ENCODE results near the gene DRC1.

DRC1 gene

DNA sequence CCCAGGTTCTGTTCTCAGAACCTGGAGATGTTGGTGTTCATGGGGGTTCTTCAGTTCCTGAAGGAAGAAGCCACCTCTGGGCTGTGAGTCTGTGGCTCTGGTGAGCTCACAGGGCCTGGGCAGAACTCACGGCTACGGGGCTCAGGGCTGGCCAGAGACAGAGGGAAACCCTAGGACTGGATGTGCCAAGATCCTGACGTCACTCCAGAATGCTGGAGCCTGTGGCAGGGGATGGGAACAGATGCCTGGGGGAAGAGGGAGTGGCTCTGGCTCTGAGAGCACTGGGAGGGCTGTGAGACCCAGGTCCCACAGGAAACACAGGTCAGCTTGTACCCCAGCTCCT lies 76.2 kb downstream of the DRC1 start, which contains the start of gene OTOF:
OTOF (minus strand) TSS at position 214 of the 343 bp plus-strand sequence.
- DNase-seq (no peak), ATAC-seq (no peak)

DNA sequence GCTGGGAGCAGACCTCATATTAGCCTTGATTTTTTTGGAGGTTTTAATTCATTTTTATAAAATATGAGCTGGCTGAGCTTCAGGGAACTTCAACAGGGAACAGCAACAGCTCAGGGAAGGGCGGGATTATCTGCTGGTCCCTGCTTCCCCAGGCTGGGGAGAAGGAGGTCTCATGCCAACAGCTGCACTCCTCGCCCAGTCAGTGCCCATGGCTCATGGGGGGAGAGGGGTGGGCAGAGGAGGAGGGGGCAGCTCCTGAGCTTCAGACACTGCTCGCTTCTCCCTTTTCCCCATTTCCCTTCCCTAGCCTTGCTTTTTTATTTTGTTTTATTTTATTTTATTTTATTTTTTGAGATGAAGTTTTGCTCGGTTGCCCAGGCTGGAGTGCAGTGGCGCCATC lies 76.6 kb downstream of the DRC1 start:
- ATAC-seq (no peak), DNase-seq (no peak)

DNA sequence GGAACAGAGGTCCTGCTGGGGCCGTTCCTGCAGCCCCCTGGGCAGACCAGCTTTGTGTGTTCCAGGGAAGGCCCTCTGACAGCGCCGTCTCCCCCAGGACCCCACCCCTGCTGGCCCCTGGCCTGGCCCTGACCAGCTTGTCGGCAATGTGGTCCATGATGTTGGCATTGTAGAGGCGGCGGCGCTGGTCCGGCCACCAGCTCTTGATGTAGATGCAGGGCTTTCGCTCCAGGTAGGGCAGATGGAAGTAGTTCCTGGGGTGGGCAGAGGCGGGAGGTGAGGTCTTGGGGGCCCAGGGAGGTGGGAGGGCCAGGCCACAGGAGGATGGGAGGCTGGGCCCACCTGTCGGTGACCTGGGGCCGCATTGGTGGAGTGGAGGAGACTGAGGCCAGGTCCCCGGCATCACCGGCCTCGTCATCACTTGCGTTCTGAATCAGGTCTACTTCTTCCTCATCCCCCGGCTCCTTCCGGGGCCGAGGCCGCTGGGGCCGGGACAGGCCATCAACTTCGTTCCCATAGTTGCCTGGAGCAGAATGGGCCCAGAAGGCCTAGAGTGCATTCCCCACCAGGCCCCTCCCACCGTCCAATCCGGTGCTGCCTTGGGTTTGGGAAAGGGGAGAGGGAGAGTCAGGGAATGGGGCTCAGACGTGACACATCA lies 77.5 kb downstream of the DRC1 start:
- ATAC-seq (no peak), DNase-seq (no peak)

DNA sequence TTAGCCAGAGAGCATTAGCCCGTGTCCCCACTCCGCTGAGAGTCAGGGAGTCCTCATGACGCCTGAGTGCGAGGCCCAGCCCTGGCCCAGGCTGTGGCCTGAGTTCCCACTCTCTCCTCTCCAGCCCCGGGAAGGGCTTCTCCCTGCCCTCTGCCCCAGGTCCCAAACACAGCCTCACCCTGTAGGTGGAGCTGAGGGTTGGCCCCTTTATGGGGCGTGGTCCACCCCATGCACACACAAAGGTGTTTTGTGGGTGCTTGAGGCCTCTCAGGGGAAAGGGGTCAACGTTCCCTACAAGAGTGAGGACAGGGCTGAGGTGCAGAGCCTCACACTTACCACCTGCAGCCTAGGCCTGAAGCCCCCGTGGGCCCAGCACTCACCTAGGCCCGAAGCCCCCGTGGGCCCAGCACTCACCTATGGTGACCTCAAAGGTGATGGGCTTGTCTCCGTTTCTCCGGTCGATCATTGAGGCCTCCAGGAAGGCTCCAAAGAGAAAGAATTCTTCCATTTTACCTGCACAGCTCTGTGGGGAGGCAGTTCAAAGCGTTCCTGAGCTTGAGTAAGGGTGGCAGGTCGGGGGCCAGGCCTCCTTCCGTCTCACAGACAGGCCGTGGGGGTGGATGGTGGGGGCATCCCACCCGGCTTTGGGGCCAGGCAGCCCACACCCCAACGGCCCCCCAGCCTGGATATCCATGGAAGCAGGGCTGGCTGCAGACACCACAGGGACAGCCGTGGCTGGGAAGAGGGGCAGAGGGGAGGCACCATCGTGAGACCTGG lies 78.3 kb downstream of the DRC1 start:
- DNase-seq (no peak), ATAC-seq (no peak)

DNA sequence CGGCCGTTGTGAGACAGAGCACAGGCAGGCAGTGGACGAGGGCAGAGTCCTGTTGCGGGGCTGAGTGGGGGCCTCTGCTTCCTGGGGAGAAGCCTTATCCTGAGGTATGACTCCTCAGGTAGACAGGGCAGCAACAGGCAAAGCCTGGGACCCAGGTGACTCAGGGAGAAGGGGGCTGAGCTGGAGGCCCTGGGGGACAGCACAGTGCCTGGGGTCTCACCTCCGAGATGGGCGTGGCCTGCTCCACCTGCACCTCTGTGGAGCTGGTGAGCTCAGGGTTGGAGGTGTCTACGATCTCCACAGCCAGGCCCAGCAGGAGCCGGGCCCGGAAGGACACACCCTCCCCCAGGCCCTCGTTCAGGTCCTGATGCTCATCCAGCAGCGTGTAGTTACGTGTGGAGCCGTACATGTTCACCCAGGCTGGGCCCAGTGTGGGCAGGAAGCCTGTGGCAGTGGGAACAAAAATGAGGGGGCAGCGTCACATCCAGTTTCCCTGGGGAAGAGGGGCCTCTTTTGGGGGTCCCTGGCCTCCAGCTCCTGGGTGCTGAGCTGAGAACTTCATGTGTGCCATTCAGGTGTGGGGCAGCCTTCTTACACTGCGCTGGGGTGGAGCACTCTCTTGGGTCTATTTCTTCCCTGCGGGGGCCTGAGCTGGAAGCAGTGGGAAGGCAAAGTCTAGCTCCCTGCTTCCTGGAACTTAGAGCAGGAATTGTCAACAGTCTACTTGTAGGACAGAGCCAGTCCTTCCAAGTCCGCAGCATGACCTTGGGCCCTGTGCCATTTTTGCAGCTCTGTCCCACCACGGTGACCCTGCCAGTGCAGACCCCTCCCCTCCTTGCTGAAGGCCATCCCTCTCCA lies 79.1 kb downstream of the DRC1 start:
- ATAC-seq = no peak

DNA sequence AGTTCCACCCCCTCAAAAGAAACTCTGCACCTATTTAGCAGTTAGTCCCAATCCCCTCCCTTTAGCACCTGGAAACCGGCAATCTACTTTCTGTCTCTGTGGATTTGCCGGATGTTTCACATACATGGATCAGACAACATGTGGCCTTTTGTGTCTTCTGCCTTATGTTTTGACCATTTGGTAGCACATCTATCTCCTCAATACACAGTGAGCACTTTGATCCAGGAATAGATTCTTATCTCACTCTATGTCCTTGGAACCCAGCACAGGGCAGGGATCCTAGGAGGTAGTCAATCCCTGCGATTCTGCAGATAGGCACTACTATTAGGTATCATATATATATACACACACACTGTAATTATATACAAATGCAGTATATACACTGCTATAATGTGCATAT lies 80.0 kb downstream of the DRC1 start:
- ATAC-seq (no peak), DNase-seq (no peak)

More for the DNA sequence above, 79.1 kb downstream of the DRC1 start:
- DNase-seq = no peak

DNA sequence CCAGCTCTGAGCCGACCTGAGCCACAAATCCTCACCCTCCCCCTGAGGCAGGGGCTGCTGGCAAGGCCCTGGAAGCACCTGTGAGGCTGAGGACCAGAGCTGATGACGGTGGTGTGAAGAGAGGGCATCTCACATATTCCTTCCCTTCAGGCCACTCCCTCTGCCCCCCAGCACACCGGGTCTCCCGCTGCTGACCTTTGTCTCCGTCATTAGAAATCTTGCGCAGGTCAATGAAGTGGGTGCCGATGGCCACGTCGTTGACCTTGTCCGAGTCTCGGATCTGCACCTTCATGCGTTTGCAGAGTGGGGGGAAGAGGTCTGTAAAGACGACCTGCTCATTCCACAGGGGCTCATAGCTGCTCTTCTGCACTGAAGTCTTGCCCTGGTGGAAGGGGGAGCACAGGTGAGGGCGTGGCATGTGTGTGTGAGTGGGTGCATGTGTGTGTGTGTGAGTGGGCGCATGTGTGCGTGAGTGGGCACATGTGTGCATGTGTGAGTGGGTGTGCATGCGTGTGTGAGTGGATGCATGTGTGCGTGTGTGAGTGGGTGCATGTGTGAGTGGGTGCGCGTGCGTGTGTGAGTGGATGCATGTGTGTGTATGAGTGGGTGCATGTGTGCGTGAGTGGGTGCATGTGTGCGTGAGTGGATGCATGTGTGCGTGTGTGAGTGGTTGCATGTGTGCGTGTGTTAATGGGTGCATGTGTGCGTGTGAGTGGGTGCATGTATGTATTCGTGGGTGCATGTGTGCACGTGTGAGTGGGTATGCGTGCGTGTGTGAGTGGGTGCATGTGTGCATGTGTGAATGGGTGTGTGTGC lies 80.7 kb downstream of the DRC1 start:
- DNase-seq (no peak), ATAC-seq (no peak)

DNA sequence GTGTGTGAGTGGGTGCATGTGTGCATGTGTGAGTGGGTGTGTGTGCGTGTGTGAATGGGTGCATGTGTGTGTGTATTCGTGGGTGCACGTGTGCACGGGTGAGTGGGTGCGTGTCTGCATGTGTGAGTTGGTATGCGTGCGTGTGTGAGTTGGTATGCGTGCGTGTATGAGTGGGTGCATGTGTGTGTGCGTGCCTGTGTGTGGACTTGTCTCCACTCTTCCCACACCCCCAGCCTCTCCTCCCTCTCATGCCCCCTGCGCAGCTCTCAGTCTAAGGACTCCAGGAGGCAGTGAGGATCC lies 81.3 kb downstream of the DRC1 start:
- DNase-seq (no peak), ATAC-seq (no peak)

DNA sequence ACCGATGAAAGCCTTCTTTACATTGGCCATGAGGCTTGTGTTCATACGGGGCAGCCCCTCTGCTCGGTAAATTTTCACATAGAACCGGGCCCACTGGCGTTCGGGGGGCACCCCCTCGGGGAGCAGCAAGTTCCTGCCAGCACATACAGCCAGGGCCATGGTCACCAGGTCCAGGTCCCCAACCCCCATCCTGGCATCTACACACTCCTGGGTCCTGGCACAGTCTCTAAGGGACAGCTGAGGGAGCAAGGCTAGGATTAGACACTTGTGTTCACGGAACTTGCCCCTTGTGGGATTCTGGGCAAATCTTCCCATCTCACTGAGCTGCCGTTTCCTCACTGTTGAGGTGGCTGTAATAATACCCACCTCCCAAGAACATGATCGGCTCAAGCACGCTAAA lies 81.8 kb downstream of the DRC1 start:
- DNase-seq = no peak
- no peak for ATAC-seq

DNA sequence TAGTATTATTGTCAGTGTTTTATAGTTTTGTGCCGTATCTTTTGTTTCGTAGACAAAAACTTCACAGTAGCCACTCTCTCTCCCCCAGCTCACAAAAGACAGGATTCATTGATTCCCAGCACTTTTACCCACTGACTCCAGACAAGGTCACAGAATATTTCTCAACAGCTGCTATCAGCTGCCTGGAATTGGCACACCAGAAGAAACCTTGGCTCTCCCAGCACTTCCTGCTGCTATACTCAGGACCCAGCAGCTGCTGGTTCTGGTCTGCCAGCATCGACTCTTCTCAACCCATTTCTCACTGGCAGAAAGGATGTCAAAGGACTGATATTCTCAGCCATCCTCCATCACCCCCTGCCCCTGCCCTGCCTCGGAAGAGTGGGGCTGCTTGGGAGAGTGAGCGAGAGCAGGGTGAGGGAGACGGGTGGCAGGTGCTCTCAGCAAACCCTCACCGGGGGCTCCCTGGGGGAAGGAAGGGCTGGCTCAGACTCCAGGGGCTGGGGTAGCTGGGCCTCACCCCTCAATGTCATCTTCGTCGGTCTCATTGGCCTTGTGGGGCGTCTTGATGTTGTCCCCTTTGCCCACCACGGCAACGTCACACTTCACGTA lies 82.3 kb downstream of the DRC1 start:
- no peak for ATAC-seq

DNA sequence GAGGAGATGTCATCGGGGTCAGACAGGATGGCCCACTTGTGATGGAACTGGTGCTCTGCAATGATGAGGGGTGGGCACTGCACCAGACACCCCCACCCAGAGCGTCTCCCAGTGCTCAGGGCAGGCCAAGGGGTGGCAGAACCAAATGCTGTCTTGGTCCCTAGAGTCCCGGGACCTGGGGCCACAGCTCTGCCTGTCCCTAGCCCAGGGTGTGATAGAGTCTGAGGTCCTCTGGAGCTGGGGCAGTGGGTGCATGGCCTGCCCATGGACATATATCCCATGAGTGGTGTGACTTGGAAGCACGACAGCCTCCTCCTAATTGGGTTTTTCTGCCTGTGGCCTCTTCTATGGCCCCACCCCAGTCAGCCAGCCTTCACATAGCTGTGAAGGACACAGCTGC lies 82.9 kb downstream of the DRC1 start:
- ATAC-seq = no peak
- DNase-seq = no peak

More for the DNA sequence above, 82.3 kb downstream of the DRC1 start:
- no peak for DNase-seq

DNA sequence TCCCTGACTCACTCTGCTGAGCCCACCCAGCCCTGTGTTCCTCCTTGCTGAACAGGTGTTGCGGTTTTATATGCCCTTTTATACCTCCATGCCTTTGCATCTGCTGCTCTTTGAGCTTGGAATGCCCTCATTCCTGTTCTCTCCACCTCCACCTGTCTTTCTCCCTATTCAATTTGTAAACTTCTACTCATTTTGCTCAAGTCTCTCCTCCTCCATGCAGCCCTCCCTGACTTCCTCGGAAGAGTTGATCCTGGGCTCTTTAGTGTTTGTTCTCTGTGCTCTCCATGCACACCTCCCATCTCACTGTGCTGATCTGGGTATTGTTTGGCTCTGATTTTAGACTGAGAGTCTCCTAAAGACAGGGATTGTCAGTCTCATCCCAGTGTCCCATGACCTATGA lies 83.4 kb downstream of the DRC1 start:
- ATAC-seq (no peak), DNase-seq (no peak)

DNA sequence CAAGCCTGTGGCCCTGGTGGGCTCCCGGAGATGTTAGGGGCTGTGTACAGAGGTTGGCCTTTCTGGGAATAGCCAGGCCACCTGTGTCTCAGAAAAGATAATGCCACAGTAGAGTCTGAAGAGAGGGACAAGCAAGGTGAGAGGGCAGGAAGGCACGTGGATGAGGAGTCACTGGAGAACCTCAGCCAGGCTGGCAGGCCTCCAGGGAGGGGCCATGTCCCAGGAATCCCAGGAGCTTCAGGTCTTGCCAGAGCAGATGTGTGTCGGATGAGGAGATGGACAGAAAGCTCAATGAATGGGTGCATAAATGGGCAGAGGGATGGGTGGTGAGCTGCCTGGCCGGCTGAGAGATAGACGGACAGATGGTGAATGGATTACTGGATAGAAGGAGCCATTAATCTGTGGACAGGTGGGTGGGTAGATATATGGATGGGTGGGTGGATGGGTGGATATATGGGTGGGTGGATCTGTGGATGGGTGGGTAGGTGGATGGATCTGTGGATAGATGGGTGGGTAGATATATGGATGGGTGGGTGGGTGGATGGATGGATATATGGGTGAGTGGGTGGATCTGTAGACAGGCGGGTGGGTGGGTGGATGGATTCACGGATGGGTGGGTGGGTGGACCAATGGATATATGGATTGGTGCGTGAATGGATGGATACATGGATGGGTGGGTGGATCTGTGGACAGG lies 84.2 kb downstream of the DRC1 start:
- no peak for DNase-seq
- no peak for ATAC-seq

DNA sequence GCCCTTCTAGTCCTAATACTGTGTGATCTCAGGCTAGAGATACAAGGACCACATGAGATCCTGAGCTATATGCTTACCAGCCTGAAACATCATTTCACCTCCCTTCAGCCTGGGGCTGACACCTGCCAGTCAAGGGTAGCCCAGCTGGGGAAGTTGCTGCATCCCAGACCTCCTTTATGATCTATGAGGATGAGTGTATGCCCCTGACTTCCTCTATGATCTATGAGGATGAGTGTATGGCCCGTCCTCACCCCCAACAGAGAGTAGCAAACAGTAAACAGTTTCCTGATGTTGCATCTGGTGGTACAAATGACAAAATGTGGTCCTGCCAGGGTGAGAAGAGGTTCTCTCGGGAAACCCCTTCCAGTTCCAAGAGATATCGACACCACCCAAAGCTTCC lies 85.1 kb downstream of the DRC1 start:
- no peak for ATAC-seq

DNA sequence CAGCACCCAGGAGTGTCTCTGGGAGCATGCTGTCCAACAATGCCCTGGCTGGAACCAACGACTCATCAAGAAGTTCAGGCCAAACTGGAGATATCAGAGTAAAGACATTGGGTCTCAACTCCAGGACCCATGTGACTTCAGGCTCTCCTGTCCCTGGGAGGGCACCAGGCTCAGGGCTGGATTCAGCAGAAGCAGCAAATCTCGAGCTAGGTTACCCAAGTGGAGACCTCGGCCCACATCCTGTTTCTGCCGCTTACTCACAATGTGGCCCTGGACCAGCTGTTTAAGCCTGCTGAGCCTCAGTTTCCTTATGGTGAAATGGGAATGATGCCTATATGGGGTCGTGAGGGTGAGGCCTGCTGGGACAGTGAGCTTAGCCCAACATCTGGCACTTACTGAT lies 85.5 kb downstream of the DRC1 start:
- ATAC-seq = no peak
- DNase-seq = no peak

More for the DNA sequence above, 85.1 kb downstream of the DRC1 start:
- no peak for DNase-seq

DNA sequence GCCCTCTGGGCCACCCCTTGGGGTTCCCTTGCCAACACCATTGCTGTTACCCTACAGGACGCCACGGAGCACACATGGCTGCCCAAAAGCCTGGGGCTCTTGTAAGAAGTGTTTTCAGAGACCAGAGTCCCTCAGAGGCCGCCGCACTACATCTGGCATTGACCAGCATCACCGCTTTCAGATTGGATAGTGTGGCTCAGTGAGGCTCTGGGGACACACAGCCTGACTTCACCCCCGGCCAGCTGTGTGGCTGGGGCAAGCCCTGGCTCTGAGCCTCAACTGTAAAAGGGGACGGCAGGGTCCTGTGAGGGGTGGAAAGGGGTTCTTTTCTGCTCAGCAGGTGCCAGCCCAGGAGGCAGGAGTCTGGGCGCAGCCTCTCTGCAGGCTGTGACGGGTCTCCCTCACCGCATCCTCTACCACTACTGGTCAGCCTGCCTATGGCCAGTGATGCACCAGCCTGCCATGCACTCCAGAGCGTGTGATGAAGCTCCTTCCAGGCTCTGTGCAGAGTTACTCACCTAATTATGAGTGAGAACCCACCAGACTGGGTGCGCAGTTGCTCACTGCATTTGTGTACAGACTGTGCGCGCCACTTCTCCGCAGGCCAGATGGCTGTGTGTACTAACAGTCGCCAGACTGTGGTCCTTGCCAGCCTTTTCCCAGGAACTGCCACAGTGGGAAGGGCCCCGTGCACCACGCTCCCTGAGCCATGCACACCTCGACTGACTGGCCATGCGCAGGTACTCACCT lies 86.9 kb downstream of the DRC1 start:
- ATAC-seq = no peak
- no peak for DNase-seq

DNA sequence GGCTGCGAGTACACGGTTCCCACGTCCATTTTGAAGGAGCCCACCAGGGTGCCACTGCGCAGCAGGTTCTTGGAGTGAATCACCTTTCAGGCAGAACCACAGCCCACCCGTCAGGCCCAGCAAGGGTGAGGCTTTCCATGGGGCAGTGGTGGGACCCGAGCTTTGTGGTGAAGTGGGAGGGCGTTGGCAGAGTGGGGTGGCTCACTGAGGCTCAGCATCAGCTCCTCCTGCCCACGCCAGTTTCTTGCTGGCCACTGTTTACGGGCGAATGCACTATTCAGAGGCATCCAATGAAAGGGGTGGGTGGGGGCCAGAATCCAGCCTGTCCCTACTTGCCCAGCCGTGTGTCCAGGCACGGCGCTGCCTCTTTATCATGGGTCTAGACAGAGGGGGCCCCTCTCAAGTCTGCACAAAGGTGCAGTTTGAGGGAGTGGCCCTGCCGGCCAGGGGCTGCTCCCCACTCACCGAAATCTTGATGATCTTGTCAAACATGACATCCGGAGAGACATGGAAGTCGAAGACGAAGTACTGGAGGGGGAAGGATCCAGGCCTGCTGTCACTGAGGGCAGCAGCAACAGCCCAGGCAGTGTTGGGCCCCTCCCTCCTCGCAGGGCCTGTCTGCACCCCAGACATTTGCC lies 87.6 kb downstream of the DRC1 start:
- ATAC-seq (no peak), DNase-seq (no peak)

DNA sequence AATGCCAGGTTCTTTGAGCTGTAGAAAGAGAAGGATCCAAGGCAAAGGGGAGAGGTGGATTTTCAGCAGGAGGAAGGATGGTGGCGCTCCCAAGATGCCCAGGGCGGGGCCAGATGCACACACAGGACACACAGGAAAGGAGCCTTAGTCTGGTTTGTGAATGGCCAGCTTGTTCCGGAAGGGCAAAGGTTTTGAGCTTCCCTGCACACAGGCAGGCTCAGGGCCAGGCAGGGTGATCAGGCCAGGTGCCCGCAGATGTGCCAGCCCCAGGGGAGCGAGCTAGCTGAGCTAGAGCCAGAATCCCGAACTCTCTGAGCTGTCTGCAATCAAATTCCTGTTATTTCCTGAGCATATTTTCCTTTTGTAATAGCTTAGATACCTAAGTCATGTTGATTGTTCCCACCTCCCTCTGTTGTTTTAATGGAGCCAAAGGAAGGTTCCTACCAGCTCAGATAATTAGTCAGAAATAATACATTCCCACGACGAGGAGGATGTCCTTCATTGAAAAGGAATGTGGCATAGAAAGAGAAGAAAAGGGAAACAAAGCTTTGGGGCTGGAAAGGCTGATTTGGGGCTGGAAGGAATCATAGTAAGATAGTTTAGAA lies 89.9 kb downstream of the DRC1 start:
- ATAC-seq (no peak), DNase-seq (no peak)

DNA sequence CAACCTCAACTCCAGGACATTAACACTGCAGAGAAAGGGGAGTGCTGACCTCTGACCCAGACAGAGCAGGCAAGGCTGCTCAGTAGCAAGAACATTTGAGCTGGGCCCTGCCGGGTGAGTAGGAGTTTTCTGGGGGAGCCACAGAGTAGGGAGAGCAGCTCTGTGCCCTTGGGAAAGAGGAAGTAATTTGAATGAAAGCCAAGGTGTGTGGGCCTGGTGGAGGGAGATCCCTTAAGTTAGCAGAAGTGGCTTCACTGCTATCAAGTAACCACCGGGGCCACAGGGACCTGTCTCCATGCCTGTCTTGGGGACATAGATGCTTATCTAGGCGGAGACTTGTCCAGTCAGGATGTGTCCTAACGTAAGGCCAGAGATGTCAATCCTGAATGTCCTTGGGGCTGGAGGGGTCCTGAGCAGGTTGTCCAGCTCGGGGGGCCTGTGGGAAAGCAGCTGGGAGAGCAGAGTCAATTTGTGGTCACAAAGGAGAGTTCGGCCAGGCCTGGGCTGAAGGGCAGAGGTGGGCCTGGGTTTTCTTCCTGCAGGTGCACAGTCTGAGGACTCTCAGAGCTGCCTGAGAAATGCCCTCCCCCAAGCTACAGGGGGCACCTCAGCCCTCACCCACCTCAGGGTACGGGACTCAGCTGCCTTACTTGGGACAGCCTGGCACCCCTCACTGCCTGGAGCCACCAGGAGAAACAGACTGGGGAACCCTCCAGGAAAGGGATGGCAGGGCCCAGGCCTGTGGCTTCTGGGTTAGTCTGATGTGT lies 91.2 kb downstream of the DRC1 start:
- ATAC-seq (no peak), DNase-seq (no peak)

All from stimulated activated naive CD8-positive, alpha-beta T cell treated with anti-CD3 and anti-CD28 coated beads, Interleukin-15, Interleukin-2, amounts not matched to agents 100 U/mL and 50 U/mL, for 24 hours (primary cell).